Glutamatergic neuron (in vitro differentiated cells): Measurements from ENCODE around the gene POU2AF3. TPM values are rescaled to one million over a fixed set of nuclear protein-coding genes. Genes with fewer than 3 reads are reported as not detected.
A peak's percentile ranks its signal among the peaks of the same experiment; 100 is the strongest.

Experiments
- DNase-seq: peaks from one replicate; pipeline ENCODE4 v3.0.0; 2022
- H3K27ac Mint-ChIP-seq: one replicate; pipeline ENCODE4 v1.8.0; 2020; ENCODE audit warnings: mild to moderate bottlenecking, mixed read lengths, inconsistent platforms; ENCODE audit not compliant: unreplicated experiment
- H3K27me3 Mint-ChIP-seq: one replicate; pipeline ENCODE4 v1.8.0; 2020; ENCODE audit warnings: mild to moderate bottlenecking, moderate library complexity, mixed read lengths, inconsistent platforms; ENCODE audit not compliant: unreplicated experiment
- H3K36me3 Mint-ChIP-seq: one replicate; pipeline ENCODE4 v1.8.0; 2020; ENCODE audit warnings: mild to moderate bottlenecking, mixed read lengths, inconsistent platforms; ENCODE audit not compliant: unreplicated experiment
- H3K4me1 Mint-ChIP-seq: one replicate; pipeline ENCODE4 v1.8.0; 2020; ENCODE audit warnings: mild to moderate bottlenecking, low read depth, mixed read lengths, inconsistent platforms; ENCODE audit not compliant: unreplicated experiment
- H3K4me3 Mint-ChIP-seq: one replicate; pipeline ENCODE4 v1.8.0; 2020; ENCODE audit warnings: mild to moderate bottlenecking, mixed read lengths, inconsistent platforms; ENCODE audit not compliant: unreplicated experiment
- H3K9me3 Mint-ChIP-seq: one replicate; pipeline ENCODE4 v1.8.0; 2020; ENCODE audit warnings: mild to moderate bottlenecking, moderate library complexity, mixed read lengths, inconsistent platforms; ENCODE audit not compliant: unreplicated experiment
- total RNA-seq: library from RNA; stranded (reverse); fragmentation: NEBNext Ultra II Directional; extraction: Animal tissue kit (Norgen Biotek cat#: 25700); gene quantifications from one replicate; pipeline ENCODE4 v1.2.1, GENCODE V29; 2021; ENCODE audit not compliant: unreplicated experiment
- TF ChIP-seq, protein P1 (sequence below): fragments of 200-600 bp; sonication (generic); IDR thresholded peaks from one replicate; pipeline ENCODE4 v1.5.0; 2021; ENCODE audit not compliant: partially characterized antibody, unreplicated experiment

Gene POU2AF3
- total RNA-seq, 1 donor from 2014 or later = not detected

DNA sequence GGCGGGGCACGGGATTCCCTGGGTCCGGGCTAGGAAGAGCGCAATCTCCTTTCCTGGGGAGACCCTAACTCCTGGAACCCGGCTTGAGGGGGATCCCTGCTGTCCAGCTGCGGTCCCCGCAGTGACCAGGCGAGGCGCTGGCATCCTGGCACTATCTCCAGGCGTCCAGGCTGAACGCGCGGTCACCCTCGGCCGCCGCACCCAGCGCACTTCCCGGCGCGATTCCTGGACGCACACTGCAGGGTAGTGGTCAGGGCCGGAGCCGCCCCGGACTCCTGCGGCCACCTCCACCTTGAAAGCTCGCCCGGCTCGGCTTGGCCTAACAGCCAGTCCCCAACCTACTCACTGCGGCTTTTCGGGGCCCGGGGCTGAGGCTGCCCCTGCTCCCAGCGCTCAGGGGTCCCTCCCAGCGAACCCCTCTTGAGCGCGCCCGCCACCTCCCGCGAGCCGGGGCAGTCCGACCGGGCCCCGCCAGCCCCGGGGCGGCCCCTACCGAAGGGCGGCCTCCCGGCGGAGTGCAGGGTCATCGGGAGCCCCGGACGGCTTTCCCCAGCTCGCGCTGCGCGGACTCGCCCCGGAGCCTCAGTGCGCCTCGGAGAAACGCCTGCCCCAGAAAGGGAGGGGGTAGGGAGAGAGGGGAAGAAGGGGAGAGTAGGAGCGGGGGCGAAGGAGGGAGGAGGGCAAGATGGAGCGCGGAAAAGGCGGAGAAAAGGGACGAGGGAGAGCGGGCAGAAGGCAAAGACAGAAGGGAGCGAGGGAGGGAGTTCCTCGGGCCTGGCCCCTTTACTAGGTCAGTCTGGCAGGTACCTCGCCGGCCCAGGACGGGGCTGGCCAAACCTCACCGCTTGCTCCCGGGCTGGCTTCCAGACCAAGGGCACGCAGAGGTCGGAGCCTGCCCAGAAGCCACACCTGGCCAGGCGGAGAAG lies 1.0 kb downstream of the POU2AF3 start:
- Mint-ChIP-seq H3K4me1 (peaks cover 11% of the 10 kb centered on the region), H3K4me3 (peak overlapping the region; percentile 57), H3K36me3 (no peaks in the 10 kb centered on the region), H3K9me3 (no peaks in the 10 kb centered on the region), H3K27ac (no peak overlapping the region), H3K27me3 (peaks cover 2% of the 10 kb centered on the region)
- DNase-seq = peak; percentile 81
- TF ChIP-seq, protein P1, sequence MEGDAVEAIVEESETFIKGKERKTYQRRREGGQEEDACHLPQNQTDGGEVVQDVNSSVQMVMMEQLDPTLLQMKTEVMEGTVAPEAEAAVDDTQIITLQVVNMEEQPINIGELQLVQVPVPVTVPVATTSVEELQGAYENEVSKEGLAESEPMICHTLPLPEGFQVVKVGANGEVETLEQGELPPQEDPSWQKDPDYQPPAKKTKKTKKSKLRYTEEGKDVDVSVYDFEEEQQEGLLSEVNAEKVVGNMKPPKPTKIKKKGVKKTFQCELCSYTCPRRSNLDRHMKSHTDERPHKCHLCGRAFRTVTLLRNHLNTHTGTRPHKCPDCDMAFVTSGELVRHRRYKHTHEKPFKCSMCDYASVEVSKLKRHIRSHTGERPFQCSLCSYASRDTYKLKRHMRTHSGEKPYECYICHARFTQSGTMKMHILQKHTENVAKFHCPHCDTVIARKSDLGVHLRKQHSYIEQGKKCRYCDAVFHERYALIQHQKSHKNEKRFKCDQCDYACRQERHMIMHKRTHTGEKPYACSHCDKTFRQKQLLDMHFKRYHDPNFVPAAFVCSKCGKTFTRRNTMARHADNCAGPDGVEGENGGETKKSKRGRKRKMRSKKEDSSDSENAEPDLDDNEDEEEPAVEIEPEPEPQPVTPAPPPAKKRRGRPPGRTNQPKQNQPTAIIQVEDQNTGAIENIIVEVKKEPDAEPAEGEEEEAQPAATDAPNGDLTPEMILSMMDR = peak; percentile 61

DNA sequence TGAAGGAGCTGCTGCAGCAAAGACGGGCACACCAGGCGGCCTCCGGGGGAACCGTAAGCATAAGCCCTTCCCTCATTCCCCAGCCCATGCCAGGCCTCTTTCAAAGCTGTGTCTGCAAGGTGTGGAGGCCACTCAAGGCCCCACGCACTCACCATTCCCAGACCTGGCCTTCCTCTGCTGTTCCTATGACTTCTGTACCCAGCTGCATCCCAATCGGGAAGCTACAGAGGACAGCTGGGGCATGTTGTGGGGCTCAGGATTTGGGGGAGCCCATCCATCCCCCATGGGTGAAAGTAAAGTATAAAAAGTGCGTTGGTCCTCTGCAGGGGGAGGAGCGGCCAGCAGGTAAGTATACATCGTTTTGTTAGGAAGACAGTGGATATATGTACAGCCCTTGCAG lies 2.2 kb downstream of the POU2AF3 start:
- peaks cover 2% of the 10 kb centered on the region for H3K27me3 Mint-ChIP-seq
- peaks cover 11% of the 10 kb centered on the region for H3K4me1 Mint-ChIP-seq
- TF ChIP-seq, protein P1 = no peak
- no peaks in the 10 kb centered on the region for H3K36me3 Mint-ChIP-seq
- no peak overlapping the region for H3K4me3 Mint-ChIP-seq
- DNase-seq = no peak
- no peak overlapping the region for H3K27ac Mint-ChIP-seq
- no peaks in the 10 kb centered on the region for H3K9me3 Mint-ChIP-seq

DNA sequence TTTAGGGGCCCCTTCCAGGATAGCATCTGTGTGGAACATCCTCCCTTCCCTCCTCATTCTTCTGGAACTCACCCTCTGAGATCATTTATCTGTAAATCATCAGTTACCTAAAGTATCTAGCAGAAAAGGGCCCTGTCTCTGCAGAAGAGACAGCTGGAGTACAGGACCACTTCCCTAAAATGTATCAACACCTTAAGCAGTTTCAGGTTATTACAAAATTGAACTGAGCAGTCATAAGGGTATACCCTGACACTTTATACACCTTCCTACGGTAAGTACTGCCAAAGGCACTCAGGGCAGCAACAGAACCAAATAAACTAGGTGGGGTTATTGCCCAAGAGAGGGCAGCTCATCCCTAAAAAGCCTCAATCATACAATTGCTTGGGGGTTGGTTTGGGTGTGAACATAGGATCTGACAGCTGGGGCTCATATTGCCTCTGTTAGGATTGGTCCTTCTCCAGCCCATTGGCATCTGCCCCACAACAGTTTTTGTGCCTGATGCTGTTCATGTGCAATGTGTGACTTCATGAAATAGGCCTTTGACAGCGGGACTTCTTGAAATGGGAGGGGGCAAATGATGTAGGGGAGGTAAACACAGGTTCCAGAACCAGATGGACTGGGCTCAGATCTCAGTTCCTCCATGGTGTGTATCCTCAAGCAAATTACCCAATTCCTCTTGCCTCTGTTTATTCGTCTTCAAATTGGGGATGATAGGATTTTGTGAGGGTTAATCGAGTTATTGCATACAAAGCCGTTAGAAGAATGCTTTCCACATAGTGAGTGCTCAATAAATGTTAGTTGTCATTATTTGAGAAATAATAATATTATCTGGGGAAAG lies 2.9 kb downstream of the POU2AF3 start:
- H3K27ac Mint-ChIP-seq = no peak overlapping the region
- no peak for DNase-seq

DNA sequence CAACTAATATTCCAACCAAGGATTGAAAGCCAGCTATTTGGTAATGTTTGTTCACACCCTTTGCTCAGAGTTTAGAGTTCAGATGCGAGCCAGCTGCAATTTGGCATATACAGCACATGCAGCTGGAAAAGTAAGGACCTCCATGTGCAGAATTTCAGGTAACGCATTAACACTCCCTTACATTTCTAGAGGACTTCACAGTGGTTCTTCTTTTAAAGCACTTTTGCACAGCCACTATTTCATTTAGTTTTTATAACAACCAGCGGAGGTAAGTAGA lies 3.4 kb downstream of the POU2AF3 start:
- Mint-ChIP-seq H3K9me3 (no peaks in the 10 kb centered on the region), H3K36me3 (no peaks in the 10 kb centered on the region), H3K27me3 (peaks cover 2% of the 10 kb centered on the region), H3K27ac (no peak overlapping the region), H3K4me3 (no peak overlapping the region), H3K4me1 (peaks cover 11% of the 10 kb centered on the region)
- DNase-seq = no peak
- TF ChIP-seq, protein P1 = no peak

More for the DNA sequence above, 2.9 kb downstream of the POU2AF3 start:
- H3K27me3 Mint-ChIP-seq = peaks cover 2% of the 10 kb centered on the region
- TF ChIP-seq, protein P1 = no peak
- H3K4me1 Mint-ChIP-seq = peaks cover 11% of the 10 kb centered on the region
- H3K36me3 Mint-ChIP-seq = no peaks in the 10 kb centered on the region
- peak overlapping the region; percentile 38 for H3K4me3 Mint-ChIP-seq
- H3K9me3 Mint-ChIP-seq = no peaks in the 10 kb centered on the region

DNA sequence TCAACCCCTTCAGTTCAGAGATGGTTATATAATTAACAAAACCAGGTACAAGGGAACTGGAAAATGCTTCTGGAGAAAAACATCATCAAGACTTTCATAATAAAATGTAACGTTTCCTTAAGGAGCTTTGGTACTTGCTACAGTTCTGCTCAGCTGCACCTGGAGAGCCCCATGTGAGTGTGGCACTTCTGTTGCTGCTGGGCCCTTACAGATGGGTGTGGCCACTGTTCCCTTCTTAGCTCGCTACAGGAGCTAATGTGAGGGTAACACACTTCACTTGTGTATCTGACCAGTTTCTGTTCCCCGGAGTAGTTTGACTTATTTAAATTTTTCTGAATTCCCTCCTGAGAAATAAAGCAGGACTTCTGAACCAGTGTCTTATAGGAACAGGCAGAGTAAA lies 4.0 kb downstream of the POU2AF3 start:
- Mint-ChIP-seq H3K27ac (no peak overlapping the region), H3K9me3 (no peaks in the 10 kb centered on the region), H3K4me1 (peaks cover 11% of the 10 kb centered on the region), H3K4me3 (no peak overlapping the region), H3K27me3 (peaks cover 2% of the 10 kb centered on the region), H3K36me3 (no peaks in the 10 kb centered on the region)
- DNase-seq = no peak
- TF ChIP-seq, protein P1 = no peak
